ENCODE data around the gene PPP1R26. TPM values are rescaled to one million over a fixed set of nuclear protein-coding genes. Genes with fewer than 3 reads are reported as not detected.

PPP1R26 gene
- total and polyA plus RNA-seq, 9 donors, result 3.4 to 19.9 (median 14.7) TPM

GRCh38 chr9:135516132-135516860, 36.7 kb downstream of the PPP1R26 start:
- no peaks in the 10 kb centered on the region for H3K4me1 ChIP-seq (ENCODE audit: insufficient read depth)
- H3K4me3 ChIP-seq, result no peak overlapping the region
- DNase-seq, result peak in 1 of 5 donors; percentile 4
- no peak overlapping the region for H3K27ac ChIP-seq
- H3K36me3 ChIP-seq, result no peaks in the 10 kb centered on the region
- TF ChIP-seq POLR2A (IDR thresholded peaks at IDR 0.05), result no peak
- no peak for TF ChIP-seq CTCF (IDR thresholded peaks at IDR 0.05)
- no peaks in the 10 kb centered on the region for H3K9me3 ChIP-seq
- intact Hi-C loops (cut with DNase I), result no loop called here
- H3K27me3 ChIP-seq, result no peaks in the 10 kb centered on the region
- 75 to 84% (median 77%) methylated on average over 25 of the region's 25 CpGs for WGBS, 3 donors

GRCh38 chr9:135517407-135517822, 37.8 kb downstream of the PPP1R26 start:
- 86 to 90% (median 89%) methylated on average over 24 of the region's 24 CpGs for WGBS, 3 donors
- Histone ChIP-seq H3K27me3 (no peaks in the 10 kb centered on the region), H3K27ac (no peak overlapping the region), H3K9me3 (no peaks in the 10 kb centered on the region), H3K4me3 (no peak overlapping the region), H3K36me3 (no peaks in the 10 kb centered on the region), H3K4me1 (ENCODE audit: insufficient read depth) (no peaks in the 10 kb centered on the region)
- intact Hi-C loops (cut with DNase I), result no loop called here
- no peak for TF ChIP-seq POLR2A (IDR thresholded peaks at IDR 0.05)
- TF ChIP-seq CTCF (IDR thresholded peaks at IDR 0.05), result no peak
- TF ChIP-seq EP300 (IDR thresholded peaks at IDR 0.05), result no peak
- no peak for DNase-seq

GRCh38 chr9:135519179-135519971, 39.8 kb downstream of the PPP1R26 start:
- peak in 1 of 5 donors; percentile 1 for DNase-seq

More at GRCh38 chr9:135519179-135519971, 39.8 kb downstream of the PPP1R26 start:
- TF ChIP-seq CTCF (IDR thresholded peaks at IDR 0.05), result no peak
- TF ChIP-seq EP300 (IDR thresholded peaks at IDR 0.05), result no peak
- TF ChIP-seq POLR2A (IDR thresholded peaks at IDR 0.05), result no peak
- 89 to 94% (median 93%) methylated on average over 10 of the region's 10 CpGs for WGBS, 3 donors
- Histone ChIP-seq H3K4me1 (ENCODE audit: insufficient read depth) (no peaks in the 10 kb centered on the region), H3K36me3 (no peaks in the 10 kb centered on the region), H3K27ac (no peak overlapping the region), H3K9me3 (no peaks in the 10 kb centered on the region), H3K27me3 (no peaks in the 10 kb centered on the region), H3K4me3 (no peak overlapping the region)
- intact Hi-C loops (cut with DNase I), result no loop called here
